Mucosa of stomach (tissue), 1 donor: Measurements from ENCODE around the gene REL.
A peak's percentile ranks its signal among the peaks of the same experiment; 100 is the strongest.

ENCODE experiments used
- H3K27me3 ChIP-seq: one replicate; pipeline ENCODE4 v1.7.0; 2013; ENCODE audit warnings: mild to moderate bottlenecking, low read length; ENCODE audit not compliant: control insufficient read depth, insufficient read depth
- H3K36me3 ChIP-seq: one replicate; pipeline ENCODE4 v1.7.0; 2013; ENCODE audit warnings: low read length; ENCODE audit not compliant: control insufficient read depth, insufficient read depth
- H3K4me1 ChIP-seq: one replicate; pipeline ENCODE4 v1.7.0; 2013; ENCODE audit warnings: mild to moderate bottlenecking, low read length; ENCODE audit not compliant: control insufficient read depth, insufficient read depth
- H3K4me3 ChIP-seq: one replicate; pipeline ENCODE4 v1.7.0; 2013; ENCODE audit warnings: low read length
- H3K9ac ChIP-seq: one replicate; pipeline ENCODE4 v1.7.0; 2013; ENCODE audit warnings: mild to moderate bottlenecking, low read length, moderate library complexity
- H3K9me3 ChIP-seq: one replicate; pipeline ENCODE4 v1.7.0; 2013; ENCODE audit warnings: mild to moderate bottlenecking, low read length, moderate library complexity; ENCODE audit not compliant: control insufficient read depth
- donor health status: Pancreatic carcinoma.

REL gene

GRCh38 chr2:60881047-60881932 lies at the start of gene REL:
TSS of gene REL (plus strand) at chr2:60881574. CDS start at chr2:60881841, 267 bp downstream.
- H3K36me3 ChIP-seq = no peaks in the 10 kb centered on the region
- no peaks in the 10 kb centered on the region for H3K9me3 ChIP-seq
- H3K4me1 ChIP-seq = peaks cover 13% of the 10 kb centered on the region

GRCh38 chr2:60831921-60832320 lies 49.5 kb upstream of the REL start:
- peaks cover 14% of the 10 kb centered on the region for H3K27me3 ChIP-seq
- no peaks in the 10 kb centered on the region for H3K4me1 ChIP-seq
- no peak overlapping the region for H3K9ac ChIP-seq
- H3K36me3 ChIP-seq = no peaks in the 10 kb centered on the region
- H3K4me3 ChIP-seq = no peak overlapping the region
- H3K9me3 ChIP-seq = no peaks in the 10 kb centered on the region

More at GRCh38 chr2:60881047-60881932, at the start of gene REL:
- Histone ChIP-seq H3K9ac (peak within 1 kb of the TSS; percentile 98), H3K27me3 (no peaks in the 10 kb centered on the region), H3K4me3 (peak within 1 kb of the TSS; percentile 64)

GRCh38 chr2:60832621-60833020 lies 48.8 kb upstream of the REL start:
- Histone ChIP-seq H3K4me1 (no peaks in the 10 kb centered on the region), H3K27me3 (peaks cover 14% of the 10 kb centered on the region), H3K9ac (no peak overlapping the region), H3K9me3 (no peaks in the 10 kb centered on the region), H3K4me3 (no peak overlapping the region), H3K36me3 (no peaks in the 10 kb centered on the region)

DNA sequence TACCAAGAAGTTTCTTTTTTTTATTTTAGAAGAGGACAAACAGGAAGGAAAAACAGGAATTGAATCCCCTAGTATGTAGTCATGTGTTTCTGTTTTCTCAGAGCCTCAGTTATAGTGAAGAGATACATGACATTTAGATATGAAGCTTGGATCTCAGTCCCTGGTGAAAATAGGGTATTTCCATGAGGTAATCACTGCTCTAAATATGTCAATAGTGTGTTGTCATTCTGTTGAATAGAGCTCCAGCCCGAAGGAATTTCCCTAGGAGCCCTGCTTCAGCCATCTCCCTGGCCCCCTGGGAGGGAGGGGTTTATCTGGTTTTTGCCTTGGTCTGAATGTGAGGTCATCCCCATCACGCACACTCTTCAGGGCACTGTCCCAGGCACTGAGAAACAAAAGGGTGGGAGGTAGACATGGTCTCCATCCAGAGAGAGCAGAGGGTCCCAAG lies 47.1 kb upstream of the REL start:
- H3K36me3 ChIP-seq = no peaks in the 10 kb centered on the region

GRCh38 chr2:60836491-60836890 lies 44.9 kb upstream of the REL start:
- H3K36me3 ChIP-seq = no peaks in the 10 kb centered on the region
- peaks cover 7% of the 10 kb centered on the region for H3K27me3 ChIP-seq
- no peak overlapping the region for H3K4me3 ChIP-seq
- H3K9me3 ChIP-seq = no peaks in the 10 kb centered on the region
- no peaks in the 10 kb centered on the region for H3K4me1 ChIP-seq
- no peak overlapping the region for H3K9ac ChIP-seq

More for the DNA sequence above, 47.1 kb upstream of the REL start:
- Histone ChIP-seq H3K9ac (no peak overlapping the region), H3K4me3 (no peak overlapping the region), H3K4me1 (no peaks in the 10 kb centered on the region), H3K9me3 (no peaks in the 10 kb centered on the region), H3K27me3 (peaks cover 14% of the 10 kb centered on the region)

GRCh38 chr2:60837123-60837522 lies 44.3 kb upstream of the REL start:
- no peak overlapping the region for H3K4me3 ChIP-seq
- peaks cover 7% of the 10 kb centered on the region for H3K27me3 ChIP-seq
- no peak overlapping the region for H3K9ac ChIP-seq
- no peaks in the 10 kb centered on the region for H3K4me1 ChIP-seq
- H3K36me3 ChIP-seq = no peaks in the 10 kb centered on the region
- H3K9me3 ChIP-seq = no peaks in the 10 kb centered on the region

GRCh38 chr2:60838481-60838880 lies 42.9 kb upstream of the REL start:
- H3K4me1 ChIP-seq = no peaks in the 10 kb centered on the region
- H3K36me3 ChIP-seq = no peaks in the 10 kb centered on the region
- peaks cover 7% of the 10 kb centered on the region for H3K27me3 ChIP-seq
- H3K4me3 ChIP-seq = no peak overlapping the region
- H3K9ac ChIP-seq = no peak overlapping the region
- H3K9me3 ChIP-seq = no peaks in the 10 kb centered on the region

DNA sequence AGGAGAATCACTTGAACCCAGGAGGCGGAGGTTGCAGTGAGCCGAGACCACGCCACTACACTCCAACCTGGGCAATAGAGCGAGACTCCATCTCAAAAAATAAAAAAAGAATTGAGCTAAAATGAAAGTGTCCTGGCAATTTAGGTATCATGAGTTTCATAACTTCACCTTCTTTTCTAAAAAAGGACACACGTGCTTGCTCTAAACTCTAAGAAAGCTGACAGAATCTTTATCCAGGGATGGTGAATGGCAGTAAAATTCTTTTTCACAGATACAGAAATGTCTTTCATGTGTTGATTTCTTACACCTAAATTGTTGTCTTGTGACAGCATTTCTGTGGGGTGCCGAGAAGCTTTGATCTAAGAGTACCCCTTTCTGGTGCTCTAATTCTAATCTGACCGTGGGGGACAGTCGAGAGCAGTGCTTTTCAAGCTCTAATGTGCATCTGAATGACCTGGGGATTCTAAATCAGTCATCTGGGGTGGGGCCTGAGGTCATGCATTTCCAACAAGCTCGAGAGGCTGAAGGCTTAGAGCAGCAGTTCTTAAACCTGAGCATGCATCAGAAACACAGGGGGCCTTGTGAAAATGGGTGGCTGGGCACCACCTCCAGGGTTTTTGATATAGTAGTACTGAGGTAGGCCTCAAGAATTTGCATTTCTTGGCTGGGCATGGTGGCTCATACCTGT lies 42.1 kb upstream of the REL start:
- Histone ChIP-seq H3K4me3 (no peak overlapping the region), H3K36me3 (no peaks in the 10 kb centered on the region), H3K27me3 (peaks cover 7% of the 10 kb centered on the region), H3K9ac (no peak overlapping the region), H3K9me3 (no peaks in the 10 kb centered on the region), H3K4me1 (no peaks in the 10 kb centered on the region)

GRCh38 chr2:60840880-60841279 lies 40.5 kb upstream of the REL start:
- H3K36me3 ChIP-seq = no peaks in the 10 kb centered on the region
- H3K9ac ChIP-seq = no peak overlapping the region
- H3K4me1 ChIP-seq = no peaks in the 10 kb centered on the region
- H3K9me3 ChIP-seq = no peaks in the 10 kb centered on the region
- H3K4me3 ChIP-seq = no peak overlapping the region
- H3K27me3 ChIP-seq = peaks cover 1% of the 10 kb centered on the region

- Histone ChIP-seq H3K4me1 (no peaks in the 10 kb centered on the region), H3K9ac (no peak overlapping the region), H3K27me3 (no peaks in the 10 kb centered on the region), H3K4me3 (no peak overlapping the region), H3K9me3 (no peaks in the 10 kb centered on the region), H3K36me3 (no peaks in the 10 kb centered on the region)
These were observed 38.4 kb upstream of the REL start for GRCh38 chr2:60843006-60843405.

- Histone ChIP-seq H3K4me3 (no peak overlapping the region), H3K36me3 (no peaks in the 10 kb centered on the region), H3K4me1 (no peaks in the 10 kb centered on the region), H3K9ac (no peak overlapping the region), H3K27me3 (no peaks in the 10 kb centered on the region), H3K9me3 (no peaks in the 10 kb centered on the region)
These were observed 37.3 kb upstream of the REL start for GRCh38 chr2:60844105-60844504.

GRCh38 chr2:60847854-60848253 lies 33.5 kb upstream of the REL start:
- Histone ChIP-seq H3K9me3 (no peaks in the 10 kb centered on the region), H3K9ac (no peak overlapping the region), H3K4me3 (no peak overlapping the region), H3K4me1 (no peaks in the 10 kb centered on the region), H3K36me3 (no peaks in the 10 kb centered on the region), H3K27me3 (no peaks in the 10 kb centered on the region)
